ENCODE measurements around the gene PCDHGA1. TPM values are rescaled to one million over a fixed set of nuclear protein-coding genes. Genes with fewer than 3 reads are reported as not detected.
"Not testable (repeated sequence)": the region's sequence is repeated elsewhere in the genome, so short reads cannot be mapped to it uniquely, and the experiment has no call there.

PCDHGA1 gene
- total RNA-seq, 1 donor from 2014 or later, result 0.31 TPM

- H3K4me1 Mint-ChIP-seq (ENCODE audit: unreplicated experiment), result no peaks in the 10 kb centered on the region
- no peak for DNase-seq (ENCODE audit: extremely low spot score, unreplicated experiment)
- TF ChIP-seq CTCF (conservative IDR thresholded peaks at IDR 0.05), result no peak
- H3K9me3 Mint-ChIP-seq, result peaks cover 21% of the 10 kb centered on the region
- peaks cover 39% of the 10 kb centered on the region for H3K36me3 Mint-ChIP-seq
- H3K4me3 Mint-ChIP-seq, result peak overlapping the region; percentile 34
- no peak overlapping the region for H3K27ac Mint-ChIP-seq
- H3K27me3 Mint-ChIP-seq, result no peaks in the 10 kb centered on the region
These were observed 97.6 kb downstream of the PCDHGA1 start for GRCh38 chr5:141427783-141428426.

GRCh38 chr5:141430332-141431113 is 100.2 kb downstream of the PCDHGA1 start, which contains the start of gene PCDHGA12:
Gene PCDHGA12 (plus strand): TSS chr5:141430507. CDS start chr5:141430760, 253 bp downstream.
- TF ChIP-seq CTCF (conservative IDR thresholded peaks at IDR 0.05), result no peak
- DNase-seq (ENCODE audit: extremely low spot score, unreplicated experiment), result no peak
- Mint-ChIP-seq H3K4me1 (ENCODE audit: unreplicated experiment) (no peaks in the 10 kb centered on the region), H3K27ac (no peak within 1 kb of the TSS), H3K27me3 (no peaks in the 10 kb centered on the region), H3K9me3 (peaks cover 16% of the 10 kb centered on the region), H3K4me3 (no peak within 1 kb of the TSS), H3K36me3 (peaks cover 44% of the 10 kb centered on the region)

GRCh38 chr5:141431286-141431685 is 101.0 kb downstream of the PCDHGA1 start:
- DNase-seq (ENCODE audit: extremely low spot score, unreplicated experiment), result no peak
- TF ChIP-seq CTCF (conservative IDR thresholded peaks at IDR 0.05), result no peak
- no peaks in the 10 kb centered on the region for H3K4me1 Mint-ChIP-seq (ENCODE audit: unreplicated experiment)
- H3K9me3 Mint-ChIP-seq, result peaks cover 19% of the 10 kb centered on the region
- H3K27me3 Mint-ChIP-seq, result no peaks in the 10 kb centered on the region
- H3K27ac Mint-ChIP-seq, result no peak overlapping the region
- H3K36me3 Mint-ChIP-seq, result peaks cover 40% of the 10 kb centered on the region
- no peak overlapping the region for H3K4me3 Mint-ChIP-seq

- not testable (repeated sequence) for DNase-seq (ENCODE audit: extremely low spot score, unreplicated experiment); H3K4me3 Mint-ChIP-seq; H3K27me3 Mint-ChIP-seq; H3K27ac Mint-ChIP-seq; H3K4me1 Mint-ChIP-seq (ENCODE audit: unreplicated experiment)
- peaks cover 14% of the 10 kb centered on the region for H3K9me3 Mint-ChIP-seq
- H3K36me3 Mint-ChIP-seq, result peaks cover 43% of the 10 kb centered on the region
These were observed 102.0 kb downstream of the PCDHGA1 start for GRCh38 chr5:141432308-141432707.

GRCh38 chr5:141432726-141433125 is 102.4 kb downstream of the PCDHGA1 start:
- not testable (repeated sequence) for H3K27me3 Mint-ChIP-seq; H3K27ac Mint-ChIP-seq; H3K4me1 Mint-ChIP-seq (ENCODE audit: unreplicated experiment); DNase-seq (ENCODE audit: extremely low spot score, unreplicated experiment); H3K4me3 Mint-ChIP-seq
- Mint-ChIP-seq H3K36me3 (peaks cover 43% of the 10 kb centered on the region), H3K9me3 (peaks cover 14% of the 10 kb centered on the region)

GRCh38 chr5:141434006-141434405 is 103.7 kb downstream of the PCDHGA1 start:
- Mint-ChIP-seq H3K27me3 (no peaks in the 10 kb centered on the region), H3K4me1 (ENCODE audit: unreplicated experiment) (no peaks in the 10 kb centered on the region), H3K4me3 (no peak overlapping the region), H3K9me3 (peaks cover 10% of the 10 kb centered on the region), H3K36me3 (peaks cover 37% of the 10 kb centered on the region), H3K27ac (no peak overlapping the region)
- TF ChIP-seq CTCF (conservative IDR thresholded peaks at IDR 0.05), result no peak
- no peak for DNase-seq (ENCODE audit: extremely low spot score, unreplicated experiment)
